GM12878 (cell line): ENCODE measurements around the gene SLC6A12. TPM values are rescaled to one million over a fixed set of nuclear protein-coding genes. Genes with fewer than 3 reads are reported as not detected.

ENCODE experiments used
- ATAC-seq: fragments of 200-7000 bp; cut with Tn5 transposase; 3 replicates; pipeline ENCODE4 v1.9.1; 2020; ENCODE audit warnings: mild to moderate bottlenecking, moderate library complexity
- BruUV-seq: library from RNA; stranded (reverse); fragments of 400-500 nt; replicated peaks from 2 replicates; lab custom pipeline; 2021; lab: Mats Ljungman, UMichigan
- CTCF ChIA-PET: fragments of 300-600 bp; sonication (Branson Sonifier 250); formaldehyde crosslinking; extraction: SDS; loops from one replicate; lab custom pipeline; 2021; ENCODE audit warnings: inconsistent platforms; lab: Yijun Ruan, JAX
- POLR2A ChIA-PET: fragments of 350-600 bp; formaldehyde crosslinking; extraction: SDS; loops from one replicate; lab custom pipeline; 2021; ENCODE audit warnings: inconsistent platforms; lab: Charles Lee
- RAD21 ChIA-PET: fragments of 300-600 bp; sonication (Branson Sonifier 250); formaldehyde crosslinking; loops from one replicate; lab custom pipeline; 2023; ENCODE audit warnings: antibody characterized with exemption; ENCODE audit not compliant: unreplicated experiment; lab: Charles Lee
- SMC1A ChIA-PET: fragments of 300-600 bp; sonication (Branson Sonifier 250); formaldehyde crosslinking; loops from one replicate; lab custom pipeline; 2023; ENCODE audit not compliant: unreplicated experiment, uncharacterized antibody; lab: Charles Lee
- DNase-seq: peaks from one replicate; pipeline ENCODE4 v3.0.0-alpha.2; 2011; ENCODE audit warnings: low read depth, low spot score
- FAIRE-seq: peaks from 3 replicates; lab custom pipeline; 2011; peaks lifted over from hg19 to GRCh38; lab: Jason Lieb, UNC
- H2AFZ ChIP-seq: 2 replicates; pipeline ENCODE4 v1.6.0; 2011; ENCODE audit warnings: low read depth, low read length, control low read depth; ENCODE audit not compliant: control insufficient read depth
- H3K27ac ChIP-seq: 2 replicates; pipeline ENCODE4 v1.5.1; 2011; ENCODE audit warnings: control low read depth; ENCODE audit not compliant: control insufficient read depth, insufficient read depth
- H3K27me3 ChIP-seq, 2 experiments: replicated peaks in 1 of 2; 2 replicates each; pipeline versions ENCODE4 v1.6.0 to v1.6.1; 2011; ENCODE audit warnings: low read length in 1 of 2; ENCODE audit not compliant: control insufficient read depth in 2 of 2, insufficient read depth in 2 of 2
- H3K36me3 ChIP-seq, 2 experiments: 2 replicates each; pipeline ENCODE4 v1.5.1; 2011; ENCODE audit warnings: low read length in 1 of 2; ENCODE audit not compliant: control insufficient read depth in 2 of 2, insufficient read depth in 2 of 2
- H3K4me1 ChIP-seq: 2 replicates; pipeline ENCODE4 v1.6.1; 2011; ENCODE audit warnings: mild to moderate bottlenecking, low read length, moderate library complexity, mixed read lengths; ENCODE audit not compliant: control insufficient read depth, insufficient read depth
- H3K4me2 ChIP-seq: 2 replicates; pipeline ENCODE4 v1.6.0; 2011; ENCODE audit warnings: control low read depth; ENCODE audit not compliant: control insufficient read depth, insufficient read depth
- H3K4me3 ChIP-seq: fragments of 200-600 bp; sonication (generic); 2 replicates; pipeline ENCODE4 v1.5.1; 2016
- H3K79me2 ChIP-seq: 2 replicates; pipeline ENCODE4 v1.6.0; 2011; ENCODE audit warnings: low read length; ENCODE audit not compliant: control insufficient read depth, insufficient read depth
- H3K9ac ChIP-seq: 2 replicates; pipeline ENCODE4 v1.8.0; 2011; ENCODE audit warnings: low read length, control low read depth, mixed read lengths; ENCODE audit not compliant: control insufficient read depth, insufficient read depth
- H3K9me3 ChIP-seq: replicated peaks from 3 replicates; pipeline ENCODE4 v1.5.1; 2011; ENCODE audit warnings: mild to moderate bottlenecking, low read length; ENCODE audit not compliant: control insufficient read depth, insufficient read depth
- H4K20me1 ChIP-seq: 2 replicates; pipeline ENCODE4 v1.6.0; 2011; ENCODE audit not compliant: control insufficient read depth, insufficient read depth
- DPF2 ChIP-seq: fragments of 450-650 bp; IDR thresholded peaks from 2 replicates; pipeline ENCODE4 v1.6.1; 2017; ENCODE audit warnings: mild to moderate bottlenecking
- GATAD2B ChIP-seq: fragments of 450-650 bp; conservative IDR thresholded peaks from 2 replicates; pipeline ENCODE4 v1.6.1; 2017; ENCODE audit warnings: low read depth, mild to moderate bottlenecking, moderate library complexity
- KLF5 ChIP-seq: fragments of 450-650 bp; IDR thresholded peaks from 2 replicates; pipeline ENCODE4 v1.6.1; 2014; ENCODE audit warnings: mild to moderate bottlenecking; ENCODE audit not compliant: partially characterized antibody
- YY1 ChIP-seq: IDR thresholded peaks from 2 replicates; pipeline ENCODE4 v1.6.1; 2011; ENCODE audit warnings: low read depth, mild to moderate bottlenecking, low read length
- ZNF592 ChIP-seq: fragments of 450-650 bp; IDR thresholded peaks from 2 replicates; pipeline ENCODE4 v1.6.1; 2017; ENCODE audit warnings: mild to moderate bottlenecking, moderate library complexity
- WGBS: methylation state at CpG from one replicate; pipeline ENCODE4 v1.1.6; 2016; ENCODE audit warnings: low lambda C conversion rate; ENCODE audit not compliant: insufficient replicate concordance, insufficient coverage; ENCODE audit errors: missing lambda C conversion rate; 5-methylcytosine and 5-hydroxymethylcytosine counted together
- in situ Hi-C: fragments of 300-500 bp; cut with MboI; formaldehyde crosslinking; loops from 9 replicates; pipeline ENCODE4 v1.14.3; 2018; ENCODE audit warnings: mixed read lengths
- intact Hi-C: fragments of 100-400 bp; cut with micrococcal nuclease; formaldehyde crosslinking; loops from one replicate; pipeline ENCODE4 v1.14.2; 2022; ENCODE audit not compliant: unreplicated experiment
- polyA plus RNA-seq, 11 experiments: library from polyadenylated mRNA; depleted of rRNA in 4 of 11; unstranded in 6 of 11; stranded (reverse) in 5 of 11; fragments of >200 nt; fragmentation: Nextera tagmentation in 4 of 11; fragmentation: Illumina TruSeq in 1 of 11; extraction: Ambion mirVana in 4 of 11; extraction: Trizol in 1 of 11; gene quantifications; 1 replicate in 1 of 11; 2 replicates in 10 of 11; pipeline versions ENCODE4 v1.2.1 to v1.2.3, GENCODE V29; 2011 to 2016; ENCODE audit warnings: inconsistent platforms in 2 of 11, missing spikeins in 2 of 11, low read depth in 1 of 11
- total RNA-seq, 4 experiments: library from RNA; depleted of rRNA in 3 of 4; stranded (reverse); fragments of >200 nt in 3 of 4; fragmentation: Illumina TruSeq in 1 of 4; extraction: Trizol in 1 of 4; gene quantifications; 2 replicates each; pipeline versions ENCODE4 v1.2.1 to v1.2.3, GENCODE V29; 2013 to 2021

SLC6A12 gene
- total and polyA plus RNA-seq, 10 of the 15 experiments (the other 5 are each of a cell fraction or from before 2014, with no cell fraction given) = 0.06 to 0.11 (median 0.07) TPM; not detected in 7

GRCh38 chr12:241266-241665 lies 27.3 kb upstream of the SLC6A12 start:
- Histone ChIP-seq H4K20me1 (no peaks in the 10 kb centered on the region), H3K4me1 (no peaks in the 10 kb centered on the region), H3K9ac (no peak overlapping the region), H3K79me2 (no peaks in the 10 kb centered on the region), H3K9me3 (peaks cover 4% of the 10 kb centered on the region; the same call in 2 of the 3 replicates), H2AFZ (no peak overlapping the region), H3K27me3 (no peaks in the 10 kb centered on the region), H3K4me2 (no peak overlapping the region), H3K36me3 (no peaks in the 10 kb centered on the region), H3K4me3 (no peak overlapping the region), H3K27ac (no peak overlapping the region)
- RAD21 ChIA-PET = no interaction called here
- POLR2A ChIA-PET = no interaction called here
- DNase-seq = no peak
- no peak for FAIRE-seq
- TF ChIP-seq ZNF592 (no peak), KLF5 (no peak), DPF2 (no peak), YY1 (no peak), GATAD2B (no peak)
- 68% methylated on average over 9 of the region's 9 CpGs for WGBS
- CTCF ChIA-PET = no interaction called here
- BruUV-seq = no TSS peak
- ATAC-seq = no peak
- in situ Hi-C loops = no loop called here
- SMC1A ChIA-PET = no interaction called here
- intact Hi-C loops = no loop called here
